Measurements from ENCODE around the gene CEACAM16. TPM values are rescaled to one million over a fixed set of nuclear protein-coding genes. Genes with fewer than 3 reads are reported as not detected.
"Not testable (repeated sequence)": the region's sequence is repeated elsewhere in the genome, so short reads cannot be mapped to it uniquely, and the experiment has no call there.

The CEACAM16 gene, protein sequence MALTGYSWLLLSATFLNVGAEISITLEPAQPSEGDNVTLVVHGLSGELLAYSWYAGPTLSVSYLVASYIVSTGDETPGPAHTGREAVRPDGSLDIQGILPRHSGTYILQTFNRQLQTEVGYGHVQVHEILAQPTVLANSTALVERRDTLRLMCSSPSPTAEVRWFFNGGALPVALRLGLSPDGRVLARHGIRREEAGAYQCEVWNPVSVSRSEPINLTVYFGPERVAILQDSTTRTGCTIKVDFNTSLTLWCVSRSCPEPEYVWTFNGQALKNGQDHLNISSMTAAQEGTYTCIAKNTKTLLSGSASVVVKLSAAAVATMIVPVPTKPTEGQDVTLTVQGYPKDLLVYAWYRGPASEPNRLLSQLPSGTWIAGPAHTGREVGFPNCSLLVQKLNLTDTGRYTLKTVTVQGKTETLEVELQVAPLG
- not detected in 2 replicates for total RNA-seq (2014; rRNA removed; shearing (Covaris generic))

DNA sequence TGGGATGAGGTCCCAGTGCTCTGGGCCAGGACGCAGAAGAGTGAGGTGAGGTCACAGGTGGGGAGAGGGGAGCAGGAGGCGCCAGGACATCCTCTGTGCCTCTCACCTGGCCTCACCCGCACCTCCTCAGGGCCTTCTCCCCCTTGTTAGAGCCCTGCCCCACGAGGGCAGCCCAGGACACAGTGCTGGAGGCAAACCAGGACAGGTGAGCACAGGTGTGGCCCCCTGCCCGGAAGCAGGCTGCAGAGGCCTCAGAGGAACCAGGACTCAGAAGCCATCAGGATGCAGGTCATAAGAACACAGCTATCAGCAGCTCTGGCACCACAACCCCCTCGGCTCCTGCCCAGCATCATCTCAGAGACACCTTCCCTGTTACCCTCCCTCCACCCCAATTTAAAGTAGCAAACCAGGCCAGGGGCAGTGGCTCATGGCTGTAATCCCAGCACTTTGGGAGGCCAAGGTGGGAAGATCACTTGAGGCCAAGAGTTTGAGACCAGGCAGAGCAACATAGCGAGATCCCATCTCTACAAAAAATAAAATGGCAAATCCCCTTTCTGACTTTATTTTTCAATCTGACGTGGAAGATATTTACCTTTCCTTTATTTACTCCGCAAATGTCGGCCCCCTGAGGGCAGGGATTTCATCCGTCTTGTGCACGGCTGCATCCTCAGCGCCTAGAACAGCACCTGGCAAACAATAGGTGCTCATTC, at the start of gene CEACAM16:
CEACAM16 (plus strand) TSS at position 660 of the 710 bp plus-strand sequence. CDS start 2,306 bp downstream, outside the sequence.
- no peak for DNase-seq (ENCODE audit: low spot score)

DNA sequence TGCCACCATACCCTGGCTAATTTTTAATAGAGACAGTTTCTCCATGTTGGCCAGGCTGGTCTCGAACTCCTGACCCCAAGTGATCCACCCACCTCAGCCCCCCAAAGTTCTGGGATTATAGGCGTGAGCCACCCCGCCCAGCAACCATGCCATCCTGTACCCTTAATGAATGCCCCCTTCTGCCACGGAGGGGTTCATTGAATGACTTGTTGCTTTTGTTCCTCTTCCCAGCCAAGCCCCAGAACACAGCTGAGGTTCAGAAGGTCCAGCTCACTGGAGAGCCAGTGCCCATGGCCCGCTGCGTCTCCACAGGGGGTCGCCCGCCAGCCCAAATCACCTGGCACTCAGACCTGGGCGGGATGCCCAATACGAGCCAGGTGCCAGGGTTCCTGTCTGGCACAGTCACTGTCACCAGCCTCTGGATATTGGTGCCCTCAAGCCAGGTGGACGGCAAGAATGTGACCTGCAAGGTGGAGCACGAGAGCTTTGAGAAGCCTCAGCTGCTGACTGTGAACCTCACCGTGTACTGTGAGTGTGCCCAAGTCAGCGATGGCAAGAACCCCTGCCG, 49.3 kb upstream of the CEACAM16 start:
- no peak for DNase-seq (ENCODE audit: low spot score)

- DNase-seq (ENCODE audit: low spot score), result no peak
Measured at GRCh38 chr19:44653343-44653742, 45.6 kb upstream of the CEACAM16 start.

DNA sequence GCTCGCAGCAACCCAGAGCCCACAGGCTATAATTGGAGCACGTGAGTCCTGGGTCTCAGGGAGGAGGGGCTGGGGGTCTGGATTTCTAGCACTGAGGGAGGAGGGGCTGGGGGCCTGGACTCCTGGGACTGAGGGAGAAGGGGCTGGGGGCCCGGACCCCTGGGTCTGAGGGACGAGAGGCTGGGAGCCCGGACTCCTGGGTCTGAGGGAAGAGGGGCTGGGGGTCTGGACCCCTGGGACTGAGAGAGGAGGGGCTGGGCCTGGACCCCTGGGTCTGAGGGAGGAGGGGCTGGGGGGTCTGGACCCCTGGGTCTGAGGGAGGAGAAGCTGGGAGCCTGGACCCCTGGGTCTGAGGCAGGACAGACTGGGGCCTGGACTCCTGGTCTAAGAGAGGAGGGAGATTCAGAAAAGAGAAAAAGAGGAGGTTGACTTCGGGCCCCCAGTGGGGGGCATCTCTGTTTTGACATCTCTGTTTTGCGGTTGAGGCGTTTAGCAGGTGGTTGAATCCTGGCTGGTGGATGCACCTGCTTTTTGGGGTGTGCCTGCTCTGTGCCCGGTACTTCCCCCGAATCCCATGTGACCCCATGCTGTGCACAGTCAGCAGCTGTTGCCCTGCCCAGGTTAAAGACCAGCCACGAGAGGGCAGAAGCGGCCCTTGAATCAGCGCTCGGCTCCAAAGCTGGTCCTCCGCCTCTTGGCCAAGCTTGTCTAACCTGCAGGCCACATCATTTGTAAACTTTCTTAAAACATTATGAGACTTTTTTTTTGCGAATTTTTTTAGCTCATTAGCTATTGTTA, 44.8 kb upstream of the CEACAM16 start:
- DNase-seq (ENCODE audit: low spot score), result peak; percentile 73

GRCh38 chr19:44657211-44657921, 41.6 kb upstream of the CEACAM16 start:
- no peak for DNase-seq (ENCODE audit: low spot score)

DNA sequence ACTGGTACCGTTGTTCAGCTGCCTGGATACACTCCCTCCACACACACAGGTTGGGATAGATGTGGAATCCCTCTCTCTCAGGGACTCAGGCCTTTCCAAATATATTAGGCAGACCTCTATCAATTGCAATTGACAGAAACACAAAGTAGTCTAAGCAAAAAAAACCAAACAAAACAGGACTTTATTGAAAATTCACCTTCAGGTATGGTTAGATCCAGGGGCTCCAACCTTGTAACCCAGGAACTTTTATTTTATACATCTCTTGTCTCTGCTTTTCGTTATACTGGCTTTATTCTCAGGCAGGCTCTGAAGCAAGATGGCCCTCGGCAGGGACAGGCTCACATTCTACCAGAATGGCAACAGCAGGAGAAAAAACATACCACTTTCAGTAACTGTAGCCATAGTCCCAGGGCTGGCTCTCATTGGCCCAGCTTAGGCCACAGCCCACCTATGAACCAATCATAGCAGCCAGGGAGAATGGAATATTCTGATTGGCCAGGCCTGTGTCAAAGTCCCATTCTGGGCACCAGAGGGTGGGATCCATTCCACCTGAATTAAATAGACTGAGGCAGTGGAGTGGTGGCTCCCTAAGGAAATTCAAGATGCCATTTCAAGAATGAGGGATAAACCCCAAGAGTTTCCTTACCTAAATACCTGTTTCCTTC, 40.8 kb upstream of the CEACAM16 start:
- no peak for DNase-seq (ENCODE audit: low spot score)

DNA sequence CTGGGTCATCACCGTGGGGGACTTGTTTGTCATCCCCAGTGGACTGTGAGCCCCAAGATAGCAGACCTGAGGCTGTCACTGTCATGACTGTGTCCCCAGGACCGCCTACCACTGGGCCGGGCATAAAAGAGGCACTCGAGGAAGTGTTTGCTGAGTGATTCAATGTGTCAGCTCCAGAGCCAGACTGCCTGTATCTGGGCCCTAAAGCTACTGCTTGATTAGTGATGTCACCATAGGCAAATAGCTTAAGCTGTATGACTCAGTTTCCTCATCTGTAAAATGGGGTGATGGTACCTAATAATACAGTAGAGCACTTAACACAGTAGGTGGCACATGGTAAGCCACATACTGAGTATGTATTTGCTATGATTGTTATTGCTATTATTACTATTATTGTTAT, 38.9 kb upstream of the CEACAM16 start:
- no peak for DNase-seq (ENCODE audit: low spot score)

GRCh38 chr19:44661205-44661604, 37.7 kb upstream of the CEACAM16 start:
- DNase-seq (ENCODE audit: low spot score), result no peak

DNA sequence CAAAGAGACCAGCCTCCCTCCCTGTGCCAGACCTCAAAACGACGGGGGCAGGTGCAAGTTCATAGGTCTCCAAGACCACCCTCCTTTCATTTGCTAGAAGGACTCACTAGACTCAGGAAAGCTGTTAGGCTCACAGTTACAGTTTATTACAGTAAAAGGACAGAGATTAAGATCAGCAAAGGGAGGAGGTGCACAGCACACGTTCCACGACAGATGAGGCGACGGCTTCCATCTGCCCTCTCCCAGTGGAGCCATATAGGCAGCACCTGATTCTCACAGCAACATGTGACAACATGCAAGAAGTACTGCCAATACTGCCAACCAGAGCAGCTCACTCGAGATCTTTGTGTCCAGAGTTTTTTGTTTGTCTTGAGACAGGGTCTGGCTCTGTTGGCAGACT, 37.0 kb upstream of the CEACAM16 start:
- DNase-seq (ENCODE audit: low spot score), result no peak

- DNase-seq (ENCODE audit: low spot score), result peak; percentile 66
Measured at GRCh38 chr19:44662691-44663385, 36.1 kb upstream of the CEACAM16 start.

DNA sequence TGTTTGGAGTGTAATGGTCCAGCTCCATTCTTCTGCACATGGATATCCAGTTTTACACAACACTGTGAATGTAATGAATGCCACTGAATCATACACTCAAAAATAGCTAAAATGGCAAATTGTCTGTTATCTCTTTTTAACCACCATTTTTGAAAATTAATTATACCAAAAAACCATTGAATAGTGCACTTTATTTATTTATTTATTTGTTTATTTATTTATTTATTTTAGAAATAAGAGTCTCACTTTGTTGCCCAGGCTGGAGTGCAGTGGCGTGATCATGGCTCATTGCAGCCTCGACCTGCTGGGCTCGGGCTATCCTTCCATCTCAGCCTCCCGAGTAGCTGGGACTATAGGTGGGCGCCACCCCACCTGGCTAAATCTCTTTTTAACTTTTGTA, 35.0 kb upstream of the CEACAM16 start:
- DNase-seq (ENCODE audit: low spot score), result no peak

DNA sequence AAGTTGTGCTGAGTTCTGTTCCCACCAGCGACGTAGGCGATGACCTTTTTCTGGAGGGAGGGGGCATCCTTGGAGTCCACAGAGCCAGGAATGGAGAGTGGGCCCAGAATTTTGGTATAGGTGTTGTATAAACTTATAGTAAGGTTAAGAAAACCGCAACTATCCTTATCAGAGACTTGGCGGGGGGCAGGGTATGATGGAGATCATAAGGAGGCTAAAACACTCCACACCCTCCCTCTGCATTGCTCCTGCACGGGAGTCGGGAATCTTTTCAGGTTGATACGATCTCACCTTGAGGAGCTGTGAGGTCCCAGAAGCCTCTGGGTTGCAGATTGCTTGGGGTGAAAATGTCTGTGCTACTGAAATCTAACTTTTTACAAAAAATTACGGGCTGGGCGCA, 34.0 kb upstream of the CEACAM16 start:
- no peak for DNase-seq (ENCODE audit: low spot score)

GRCh38 chr19:44666852-44667556, 31.9 kb upstream of the CEACAM16 start:
- no peak for DNase-seq (ENCODE audit: low spot score)

DNA sequence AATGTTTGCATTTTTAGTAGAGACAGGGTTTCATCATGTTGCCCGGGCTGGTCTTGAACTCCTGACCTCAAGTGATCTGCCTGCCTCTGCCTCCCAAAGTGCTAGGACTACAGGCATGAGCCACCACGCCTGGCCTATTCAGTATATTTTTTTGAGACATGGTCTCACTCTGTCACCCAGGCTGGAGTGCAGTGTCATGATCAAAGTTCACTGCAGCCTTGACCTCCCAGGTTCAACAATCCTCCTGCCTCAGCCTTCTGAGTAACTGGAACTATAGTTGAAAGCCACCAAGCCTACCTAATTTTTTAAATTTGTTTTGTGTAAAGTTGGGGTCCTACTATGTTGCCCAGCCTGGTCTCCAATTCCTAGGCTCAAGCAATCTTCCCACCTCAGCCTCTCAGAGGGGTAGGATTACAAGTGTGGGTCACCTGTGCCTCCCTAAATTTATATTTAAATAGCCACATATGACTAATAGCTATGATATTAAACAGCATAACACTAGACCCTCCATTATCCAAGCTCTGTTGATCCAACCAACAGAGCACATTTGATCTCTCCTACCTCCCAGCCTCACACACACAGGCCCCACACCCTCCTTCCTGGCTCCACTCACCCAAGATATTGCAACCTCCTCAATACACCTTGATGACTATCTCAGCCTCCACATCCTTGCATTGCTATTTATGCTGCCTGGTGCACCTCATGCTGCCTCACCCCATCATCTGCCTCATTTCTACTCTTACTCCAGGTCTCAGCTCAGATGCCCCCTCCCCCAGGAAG, 29.8 kb upstream of the CEACAM16 start:
- no peak for DNase-seq (ENCODE audit: low spot score)

GRCh38 chr19:44670027-44670426, 28.9 kb upstream of the CEACAM16 start:
- not testable (repeated sequence) for DNase-seq (ENCODE audit: low spot score)

- no peak for DNase-seq (ENCODE audit: low spot score)
Measured at GRCh38 chr19:44671400-44671799, 27.6 kb upstream of the CEACAM16 start, which contains the start of gene CEACAM19. Gene CEACAM19, plus strand, starts transcription at chr19:44671482. Its CDS starts 450 bp downstream, at chr19:44671932.

GRCh38 chr19:44672226-44672625, 26.7 kb upstream of the CEACAM16 start:
- DNase-seq (ENCODE audit: low spot score), result no peak

- DNase-seq (ENCODE audit: low spot score), result no peak
Measured at GRCh38 chr19:44673510-44673909, 25.4 kb upstream of the CEACAM16 start.
